ENCODE results near the gene MARCHF10.
"Not testable (repeated sequence)": the region's sequence is repeated elsewhere in the genome, so short reads cannot be mapped to it uniquely, and the experiment has no call there.

Gene MARCHF10, protein sequence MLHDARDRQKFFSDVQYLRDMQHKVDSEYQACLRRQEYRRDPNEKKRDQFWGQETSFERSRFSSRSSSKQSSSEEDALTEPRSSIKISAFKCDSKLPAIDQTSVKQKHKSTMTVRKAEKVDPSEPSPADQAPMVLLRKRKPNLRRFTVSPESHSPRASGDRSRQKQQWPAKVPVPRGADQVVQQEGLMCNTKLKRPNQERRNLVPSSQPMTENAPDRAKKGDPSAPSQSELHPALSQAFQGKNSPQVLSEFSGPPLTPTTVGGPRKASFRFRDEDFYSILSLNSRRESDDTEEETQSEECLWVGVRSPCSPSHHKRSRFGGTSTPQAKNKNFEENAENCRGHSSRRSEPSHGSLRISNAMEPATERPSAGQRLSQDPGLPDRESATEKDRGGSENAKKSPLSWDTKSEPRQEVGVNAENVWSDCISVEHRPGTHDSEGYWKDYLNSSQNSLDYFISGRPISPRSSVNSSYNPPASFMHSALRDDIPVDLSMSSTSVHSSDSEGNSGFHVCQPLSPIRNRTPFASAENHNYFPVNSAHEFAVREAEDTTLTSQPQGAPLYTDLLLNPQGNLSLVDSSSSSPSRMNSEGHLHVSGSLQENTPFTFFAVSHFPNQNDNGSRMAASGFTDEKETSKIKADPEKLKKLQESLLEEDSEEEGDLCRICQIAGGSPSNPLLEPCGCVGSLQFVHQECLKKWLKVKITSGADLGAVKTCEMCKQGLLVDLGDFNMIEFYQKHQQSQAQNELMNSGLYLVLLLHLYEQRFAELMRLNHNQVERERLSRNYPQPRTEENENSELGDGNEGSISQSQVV

DNA sequence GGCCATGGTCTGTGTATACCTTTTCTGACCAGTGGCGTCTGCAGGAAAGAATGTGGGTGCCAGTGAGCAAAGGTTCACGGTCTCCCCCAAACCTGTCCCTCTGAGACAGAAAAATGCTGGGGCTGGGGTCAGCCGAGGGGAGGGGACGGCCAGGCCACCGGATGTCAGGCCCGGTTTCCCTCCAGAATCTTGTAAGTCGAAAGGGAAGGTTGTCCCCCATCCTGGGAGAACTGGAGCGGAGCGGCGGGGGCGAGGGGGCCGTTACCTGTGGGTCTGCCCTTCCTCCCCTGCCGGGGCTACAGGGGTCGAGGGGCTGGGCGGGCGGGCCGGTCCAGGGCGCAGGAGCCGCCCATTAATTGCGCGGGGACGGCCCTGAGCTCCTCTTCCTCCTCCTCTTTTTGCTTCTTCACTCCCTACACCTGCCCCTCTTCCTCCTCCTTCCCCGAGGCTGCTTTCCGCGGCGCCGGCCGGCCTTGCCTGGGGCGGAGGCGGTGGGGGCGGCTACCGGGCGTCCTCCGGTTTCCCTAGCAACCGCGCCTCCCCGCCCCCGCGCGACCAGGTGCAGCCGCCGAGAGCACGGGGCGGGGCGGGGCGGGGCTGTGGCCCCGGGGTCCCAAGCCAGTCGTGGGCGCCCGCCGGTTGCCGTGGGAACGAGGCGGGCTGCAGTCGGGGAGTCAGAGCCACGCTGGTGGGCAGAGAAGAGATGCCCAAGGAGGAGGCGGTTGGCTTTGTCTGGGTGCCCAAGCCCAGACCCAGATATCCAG is at the start of gene MARCHF10:
Gene MARCHF10 (minus strand): TSS at position 503 of the 764 bp plus-strand sequence. CDS start 6,579 bp downstream, outside the sequence.
- peak in 1 of 2 donors; percentile 2 for DNase-seq (ENCODE audit: low read depth in 1 of 2, low spot score in 1 of 2)

DNA sequence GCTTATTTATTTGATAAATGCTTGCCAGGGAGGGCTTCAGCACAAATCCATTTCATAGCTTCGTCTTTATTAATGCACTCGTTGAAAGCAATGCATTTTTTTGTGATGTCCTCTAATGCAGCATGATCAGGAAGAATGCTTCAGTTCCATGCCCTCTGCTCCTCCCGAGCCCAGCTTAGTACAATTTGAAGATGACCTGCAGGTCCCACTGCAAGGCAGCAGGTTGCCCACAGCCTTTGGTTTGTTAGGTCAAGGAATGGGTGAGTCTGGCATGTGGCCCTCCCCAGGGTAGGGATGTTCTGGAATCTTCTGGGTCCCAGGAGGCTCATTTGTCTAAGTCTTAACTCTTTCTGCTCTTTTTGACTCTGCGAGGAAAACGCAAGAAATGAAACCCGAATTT is 49.4 kb upstream of the MARCHF10 start:
- DNase-seq (ENCODE audit: low read depth in 1 of 2, low spot score in 1 of 2), result no peak

DNA sequence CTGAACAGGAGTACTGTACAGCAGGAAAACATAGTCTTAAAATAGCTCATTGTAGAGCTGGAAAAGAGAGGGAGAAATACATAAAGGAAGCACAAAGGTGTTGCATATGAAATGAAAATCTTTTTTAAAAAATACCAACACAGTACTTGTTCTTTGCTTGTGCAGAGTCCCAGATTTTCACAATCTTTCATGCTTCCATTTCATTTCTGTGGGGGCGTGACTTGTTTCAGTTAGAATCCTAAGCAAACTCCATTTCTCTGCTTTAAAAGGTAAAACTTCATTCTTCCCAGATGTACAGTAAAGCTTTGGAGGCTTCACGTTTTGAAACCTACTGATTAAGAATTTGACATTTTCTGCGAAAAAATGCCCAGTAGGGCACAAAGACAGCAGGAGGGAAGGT is 48.5 kb upstream of the MARCHF10 start:
- DNase-seq (ENCODE audit: low read depth in 1 of 2, low spot score in 1 of 2), result no peak

DNA sequence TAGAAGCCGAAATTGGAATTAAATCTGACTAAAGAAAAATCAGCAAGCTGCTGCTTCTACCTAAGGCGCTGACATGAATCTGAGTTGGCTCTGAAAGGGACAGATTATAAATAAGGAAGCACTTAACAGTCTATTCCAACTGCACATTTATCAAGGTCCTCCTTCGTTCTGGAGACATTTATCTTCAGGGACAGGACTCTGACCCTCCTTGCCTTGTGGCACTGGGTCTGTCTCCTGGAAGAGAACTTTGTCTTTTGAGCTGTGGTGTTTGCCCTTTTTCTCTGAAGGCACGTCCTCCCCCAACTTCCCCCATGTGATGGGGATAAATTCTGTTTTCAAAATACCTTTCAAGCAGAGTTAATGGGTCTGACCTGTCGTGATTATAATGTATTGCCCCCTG is 47.0 kb upstream of the MARCHF10 start:
- no peak for DNase-seq (ENCODE audit: low read depth in 1 of 2, low spot score in 1 of 2)

DNA sequence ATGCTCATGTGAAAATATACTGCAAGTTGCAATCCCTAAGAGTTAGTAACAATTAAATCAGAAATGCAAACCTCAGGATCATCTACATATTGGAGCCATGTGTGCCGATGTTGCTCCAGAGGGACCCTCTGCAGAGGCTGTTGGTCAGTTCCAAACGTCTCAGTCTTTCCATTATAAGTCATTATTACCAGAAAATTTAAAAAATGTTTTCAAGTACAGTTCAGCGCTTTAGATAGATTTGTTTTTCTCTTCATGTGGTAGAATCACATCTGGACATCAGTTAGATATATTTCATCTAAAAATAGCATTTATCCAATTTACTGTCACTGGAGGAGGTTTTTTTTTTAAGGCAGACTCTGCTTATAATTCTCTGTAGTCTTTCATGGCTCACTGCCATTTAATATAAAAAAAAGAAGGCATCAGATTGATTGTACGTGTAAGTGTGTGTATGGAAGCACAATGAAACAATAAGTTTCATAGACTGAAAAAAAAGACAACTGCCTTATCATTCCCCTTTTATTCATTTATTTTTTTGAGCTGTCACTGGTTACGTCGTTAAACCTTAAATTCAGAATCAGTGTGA is 46.1 kb upstream of the MARCHF10 start:
- DNase-seq (ENCODE audit: low read depth in 1 of 2, low spot score in 1 of 2), result no peak

DNA sequence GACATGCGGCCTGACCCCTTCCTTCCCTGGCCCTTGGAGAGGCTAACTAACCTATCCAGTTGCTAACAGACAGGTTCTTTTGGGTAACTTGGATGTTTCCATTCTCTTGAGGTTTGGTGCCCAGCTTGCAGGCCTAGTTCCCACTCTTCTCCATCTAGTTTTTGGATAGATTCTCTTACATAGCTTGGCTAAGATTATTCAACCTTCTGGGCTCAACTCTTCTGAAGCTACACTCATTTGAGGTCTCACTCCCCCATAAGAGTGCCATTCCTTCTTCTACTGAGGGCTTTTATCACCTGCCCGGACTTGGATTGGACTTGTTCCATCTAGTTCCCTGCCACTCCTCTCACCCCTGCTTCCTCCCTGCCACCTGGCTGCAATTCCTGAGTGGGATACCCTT is 44.1 kb upstream of the MARCHF10 start:
- no peak for DNase-seq (ENCODE audit: low read depth in 1 of 2, low spot score in 1 of 2)

DNA sequence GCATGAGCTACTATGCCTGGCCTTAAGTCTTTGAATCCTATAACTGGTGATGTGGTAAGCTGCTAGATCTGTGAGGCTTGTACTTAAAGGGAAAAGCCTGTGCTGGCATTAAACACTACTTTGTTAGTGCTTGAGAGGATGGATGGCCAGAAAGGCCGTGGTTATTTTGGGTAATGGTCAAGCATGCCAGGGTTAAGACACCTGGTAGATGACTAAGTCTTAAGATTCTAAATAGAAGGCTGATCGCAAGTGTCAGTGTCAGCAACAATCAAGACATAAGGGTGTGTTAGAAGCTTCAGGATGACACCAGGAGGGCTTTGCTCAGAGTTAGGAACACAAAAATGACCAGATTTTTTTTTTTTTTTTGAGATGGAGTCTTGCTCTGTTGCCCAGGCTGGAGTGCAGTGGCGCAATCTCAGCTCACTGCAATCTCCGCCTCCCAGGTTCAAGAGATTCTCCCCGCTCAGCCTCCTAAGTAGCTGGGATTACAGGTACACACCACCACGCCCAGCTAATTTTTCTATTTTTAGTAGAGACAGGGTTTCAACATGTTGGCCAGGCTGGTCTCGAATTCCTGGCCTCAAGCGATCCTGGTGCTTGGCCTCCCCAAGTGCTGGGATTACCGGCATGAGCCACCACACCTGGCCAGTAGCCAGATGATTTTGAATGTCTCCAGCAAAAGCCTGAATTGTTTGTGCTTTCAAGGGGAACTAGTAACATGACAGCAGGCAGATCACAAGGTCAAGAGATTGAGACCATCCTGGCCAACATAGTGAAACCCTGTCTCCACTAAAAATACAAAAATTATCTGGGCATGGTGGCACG is 41.7 kb upstream of the MARCHF10 start:
- DNase-seq (ENCODE audit: low read depth in 1 of 2, low spot score in 1 of 2), result not testable (repeated sequence)

DNA sequence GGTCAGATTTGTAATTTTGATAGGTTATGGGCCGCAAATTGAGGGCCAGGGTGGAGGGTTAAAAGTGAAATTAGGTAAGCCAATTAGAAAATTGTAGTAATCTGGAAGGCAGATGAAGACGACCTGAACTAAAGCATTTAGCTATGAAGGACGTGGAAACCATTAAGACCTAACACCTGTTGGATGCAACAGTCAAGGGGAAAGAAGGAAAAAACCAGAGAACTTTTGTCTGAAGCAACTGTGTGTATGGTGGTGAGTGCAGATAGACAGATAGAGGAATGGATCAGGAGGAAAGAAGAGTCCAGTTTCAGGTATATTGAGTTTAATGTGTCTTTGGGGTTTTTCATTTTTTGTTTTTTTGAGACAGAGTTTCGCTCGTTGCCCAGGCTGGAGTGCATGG is 40.2 kb upstream of the MARCHF10 start:
- no peak for DNase-seq (ENCODE audit: low read depth in 1 of 2, low spot score in 1 of 2)

DNA sequence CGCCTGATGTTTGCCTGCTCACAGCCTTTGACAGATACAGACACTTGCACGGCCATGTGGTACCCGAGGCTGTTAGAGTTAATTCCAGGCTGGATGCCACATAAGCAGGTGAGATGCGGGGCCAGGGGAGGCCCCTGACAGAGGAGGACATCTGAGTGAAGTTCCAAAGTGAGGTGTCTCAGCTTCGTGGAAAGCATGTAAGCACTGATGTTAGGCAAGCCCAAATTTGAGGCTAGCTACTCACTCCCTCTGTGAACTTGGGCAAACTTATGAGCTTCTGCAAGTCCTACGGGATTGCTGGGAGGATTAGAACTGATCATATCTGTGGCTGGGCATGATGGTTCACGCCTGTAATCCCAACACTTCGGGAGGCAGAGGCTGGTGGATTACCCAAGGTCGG is 39.3 kb upstream of the MARCHF10 start:
- no peak for DNase-seq (ENCODE audit: low read depth in 1 of 2, low spot score in 1 of 2)

DNA sequence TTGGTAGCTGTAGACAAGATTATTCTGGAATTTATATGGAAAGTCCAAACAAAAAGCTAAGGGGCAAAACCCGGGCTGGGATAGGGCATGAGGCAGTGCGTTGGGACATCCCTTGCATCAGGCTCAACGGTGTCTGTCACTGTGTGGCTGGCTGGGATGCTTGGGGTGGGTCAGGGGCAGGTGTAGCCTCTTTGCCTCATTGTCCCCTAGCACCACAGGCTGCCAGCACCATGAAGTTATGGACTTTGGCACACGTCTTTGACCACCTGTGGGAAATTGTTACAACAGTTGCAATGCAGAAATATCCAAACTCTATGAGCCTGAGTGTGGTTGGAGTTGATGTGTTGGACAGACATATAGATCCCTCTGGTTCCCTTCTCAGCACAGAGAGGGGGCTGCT is 32.8 kb upstream of the MARCHF10 start:
- no peak for DNase-seq (ENCODE audit: low read depth in 1 of 2, low spot score in 1 of 2)

DNA sequence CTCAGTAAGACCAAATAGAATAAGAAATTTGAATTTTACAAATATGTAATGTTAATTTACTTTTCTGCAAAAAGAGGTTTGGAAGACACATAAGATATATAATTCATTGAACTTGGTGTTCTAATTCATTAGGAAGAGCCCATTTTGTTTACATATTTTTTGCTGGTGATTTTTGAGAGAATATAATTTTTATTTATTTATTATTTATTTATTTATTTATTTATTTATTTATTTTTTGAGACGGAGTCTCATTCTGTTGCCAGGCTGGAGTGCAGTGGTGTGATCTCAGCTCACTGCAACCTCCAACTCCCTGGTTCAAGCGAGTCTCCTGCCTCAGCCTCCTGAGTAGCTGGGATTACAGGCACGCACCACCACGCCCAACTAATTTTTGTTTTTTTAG is 25.7 kb upstream of the MARCHF10 start:
- DNase-seq (ENCODE audit: low read depth in 1 of 2, low spot score in 1 of 2), result not testable (repeated sequence)

DNA sequence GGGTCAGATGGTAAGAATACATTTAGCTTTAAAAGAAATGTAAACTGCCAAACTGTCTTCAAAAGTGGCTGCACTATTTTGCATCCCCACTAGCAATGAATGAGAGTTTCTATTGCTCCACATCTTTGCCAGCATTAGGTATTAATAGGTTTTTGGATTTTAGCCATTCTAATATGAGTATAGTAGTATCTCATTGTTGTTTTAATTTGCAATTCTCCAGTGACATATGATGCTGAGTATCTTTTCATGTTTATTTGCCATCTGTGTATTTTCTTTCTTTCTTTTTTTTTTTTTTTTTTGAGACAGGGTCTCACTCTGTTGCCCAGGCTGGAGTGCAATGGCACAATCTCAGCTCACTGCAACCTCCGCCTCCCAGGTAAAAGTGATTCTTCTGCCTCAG is 24.3 kb upstream of the MARCHF10 start:
- no peak for DNase-seq (ENCODE audit: low read depth in 1 of 2, low spot score in 1 of 2)

DNA sequence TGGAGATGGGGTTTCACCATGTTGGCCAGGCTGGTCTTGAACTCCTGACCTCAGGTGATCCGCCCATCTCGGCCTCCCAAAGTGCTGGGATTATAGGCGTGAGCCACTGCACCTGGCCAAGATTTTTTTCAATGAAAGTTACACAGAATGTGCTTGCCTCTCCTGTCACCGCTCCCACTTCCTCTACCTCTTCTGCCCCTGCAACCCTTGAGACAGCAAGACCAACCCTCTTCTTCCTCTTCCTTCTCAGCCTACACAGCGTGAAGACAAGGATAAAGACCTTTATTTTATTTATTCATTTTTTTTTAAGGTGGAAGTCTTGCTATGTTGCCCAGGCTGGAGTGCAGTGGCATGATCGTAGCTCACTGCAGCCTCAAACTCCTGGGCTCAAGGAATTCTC is 23.0 kb upstream of the MARCHF10 start:
- not testable (repeated sequence) for DNase-seq (ENCODE audit: low read depth in 1 of 2, low spot score in 1 of 2)

DNA sequence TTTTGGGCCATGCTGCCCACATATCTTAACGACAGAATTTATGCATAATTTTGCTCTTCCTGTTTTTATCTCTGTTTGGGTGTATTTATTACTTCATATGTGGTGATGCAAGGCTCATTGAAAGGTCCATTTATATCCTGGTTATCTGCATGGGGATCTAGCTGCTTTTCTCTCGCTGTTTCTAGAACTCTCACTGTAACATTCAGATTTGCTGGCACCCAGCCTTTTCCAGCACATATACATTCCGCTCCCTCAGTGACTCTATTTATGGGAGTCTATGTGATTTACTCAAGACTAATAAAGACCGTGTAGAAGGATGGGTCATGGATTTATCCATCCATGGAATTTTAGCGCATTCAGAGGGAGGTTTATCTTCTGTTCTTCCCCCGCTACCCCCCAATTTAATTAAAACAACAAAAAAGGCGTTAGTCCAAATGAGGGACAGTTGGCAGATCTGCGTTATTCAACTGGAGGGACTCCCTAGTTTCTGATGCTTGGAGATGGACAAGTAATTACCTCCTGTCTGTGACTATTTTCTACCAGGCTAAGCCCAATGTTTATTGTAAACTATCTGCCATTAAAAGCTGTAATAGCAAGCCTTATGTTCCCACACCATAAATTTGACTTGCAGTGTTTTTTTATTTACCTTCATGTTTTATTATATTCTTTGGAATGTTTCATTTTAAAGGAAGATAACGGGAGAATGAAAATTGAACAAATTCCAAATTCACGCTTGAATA is 19.8 kb upstream of the MARCHF10 start:
- DNase-seq (ENCODE audit: low read depth in 1 of 2, low spot score in 1 of 2), result no peak

DNA sequence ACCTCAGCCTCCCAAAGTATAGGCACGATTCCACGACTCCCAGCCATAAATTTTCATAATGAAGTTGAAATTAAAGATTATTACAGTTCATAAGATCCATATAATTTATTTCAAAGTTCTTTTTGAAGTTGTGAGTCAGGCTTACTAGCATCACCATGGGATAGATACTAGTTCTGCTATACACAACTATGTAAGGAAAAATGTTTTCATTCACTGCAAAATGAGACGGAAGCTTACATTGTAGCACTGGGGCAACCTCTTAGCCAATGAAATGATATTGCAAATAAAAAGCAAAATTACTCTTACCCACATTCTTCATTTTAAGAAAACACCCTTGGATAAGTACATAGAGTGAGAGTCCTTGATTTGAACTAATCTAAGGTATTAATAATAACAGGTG is 18.8 kb upstream of the MARCHF10 start:
- no peak for DNase-seq (ENCODE audit: low read depth in 1 of 2, low spot score in 1 of 2)

DNA sequence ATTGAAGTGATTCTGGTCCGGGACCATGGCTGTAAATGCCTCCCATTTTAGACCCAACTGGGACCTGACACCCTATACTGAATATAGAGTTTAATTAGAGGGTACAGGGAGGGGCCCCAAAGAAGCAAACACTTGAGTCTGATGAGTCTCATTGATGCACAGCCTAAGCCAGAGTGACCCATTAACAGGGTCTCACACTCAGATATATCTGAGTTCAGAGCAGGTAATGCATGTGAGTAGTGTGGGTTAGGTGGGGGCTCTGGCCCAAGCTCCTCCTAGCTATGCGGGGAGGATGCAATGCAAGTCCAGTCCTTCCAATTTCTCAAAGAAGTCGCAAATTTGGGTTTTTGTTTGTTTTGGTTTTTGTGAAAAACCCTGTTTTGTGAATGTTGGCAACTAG is 17.1 kb upstream of the MARCHF10 start:
- no peak for DNase-seq (ENCODE audit: low read depth in 1 of 2, low spot score in 1 of 2)

DNA sequence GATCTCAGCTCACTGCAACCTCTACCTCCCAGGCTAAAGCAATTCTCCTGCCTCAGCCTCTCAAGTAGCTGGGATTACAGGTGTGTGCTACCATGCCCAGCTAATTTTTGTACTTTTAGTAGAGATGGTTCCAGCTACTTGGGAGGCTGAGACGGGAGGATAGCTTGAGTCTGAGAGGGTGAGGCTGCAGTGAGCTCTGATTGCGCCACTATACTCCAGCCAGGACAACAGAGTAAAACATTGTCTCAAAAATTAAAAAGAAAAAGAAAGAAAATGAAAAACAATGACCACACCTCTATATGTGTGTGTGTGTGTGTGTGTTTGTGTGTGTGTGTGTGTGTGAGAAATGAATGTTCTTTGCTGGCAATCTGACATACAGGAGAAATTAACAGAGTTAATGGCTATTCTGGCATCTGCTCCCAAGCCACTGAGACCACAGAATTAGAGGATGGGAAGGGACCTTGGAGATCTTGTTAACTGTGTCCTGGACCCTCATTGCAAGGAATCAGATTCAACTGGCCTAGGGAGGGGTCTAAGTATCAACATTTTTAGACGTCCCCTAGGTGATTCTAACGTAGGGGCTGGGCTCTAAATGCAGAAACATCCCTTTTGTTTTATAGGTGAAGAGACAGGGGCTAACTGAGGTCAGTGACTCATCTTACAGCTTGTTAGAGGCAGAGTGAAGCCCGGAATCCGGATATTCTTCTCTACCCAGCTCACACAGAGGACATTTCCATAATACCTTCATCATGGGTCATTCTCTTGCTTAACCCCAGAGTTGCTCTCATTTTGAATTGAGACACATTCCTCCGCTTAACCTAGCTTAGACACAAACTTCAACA is 16.4 kb upstream of the MARCHF10 start:
- no peak for DNase-seq (ENCODE audit: low read depth in 1 of 2, low spot score in 1 of 2)

DNA sequence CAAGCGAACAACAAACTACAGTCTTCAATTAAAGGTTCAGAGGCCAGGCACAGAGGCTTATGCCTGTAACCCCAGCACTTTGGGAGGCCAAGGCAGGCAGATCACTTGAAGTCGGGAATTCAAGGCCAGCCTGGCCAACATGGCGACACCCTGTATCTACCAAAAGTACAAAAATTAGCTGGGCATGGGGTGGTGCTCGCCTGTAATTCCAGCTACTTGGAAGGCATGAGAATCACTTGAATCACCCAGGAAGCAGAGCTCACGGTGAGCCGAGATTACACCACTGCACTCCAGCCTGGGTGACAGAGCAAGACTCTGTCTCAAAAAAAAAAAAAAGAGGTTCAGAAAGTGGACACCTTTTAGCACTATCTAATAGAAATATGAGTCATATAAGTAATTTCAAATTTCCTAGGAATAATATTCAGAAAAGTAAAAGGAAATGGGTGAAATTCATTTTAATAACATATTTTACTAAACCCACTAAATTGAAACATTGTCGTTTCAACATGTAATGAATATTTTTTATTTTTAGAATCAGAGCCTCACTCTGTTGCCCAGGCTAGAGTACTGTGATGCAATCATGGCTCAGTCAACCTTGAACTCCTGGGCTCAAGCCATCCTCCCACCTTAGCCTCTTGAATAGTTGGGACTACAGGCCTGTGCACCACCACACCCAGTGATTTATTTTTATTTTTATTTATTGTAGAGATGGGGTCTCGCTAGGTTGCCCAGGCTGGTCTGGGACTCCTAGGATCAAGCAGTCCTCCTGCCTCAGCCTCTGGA is 15.2 kb upstream of the MARCHF10 start:
- no peak for DNase-seq (ENCODE audit: low read depth in 1 of 2, low spot score in 1 of 2)
